ENCODE data around the gene RETREG1.
"Not testable (repeated sequence)": the region's sequence is repeated elsewhere in the genome, so short reads cannot be mapped to it uniquely, and the experiment has no call there.

DNA sequence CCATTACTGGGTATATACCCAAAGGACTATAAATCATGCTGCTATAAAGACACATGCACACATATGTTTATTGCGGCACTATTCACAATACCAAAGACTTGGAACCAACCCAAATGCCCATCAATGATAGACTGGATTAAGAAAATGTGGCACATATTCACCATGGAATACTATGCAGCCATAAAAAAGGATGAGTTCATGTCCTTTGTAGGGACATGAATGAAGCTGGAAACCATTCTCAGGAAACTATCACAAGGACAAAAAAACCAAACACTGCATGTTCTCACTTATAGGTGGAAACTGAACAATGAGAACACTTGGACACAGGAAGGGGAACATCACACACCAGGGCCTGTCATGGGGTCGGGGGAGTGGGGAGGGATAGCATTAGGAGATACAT, 5.9 kb downstream of the RETREG1 start:
- not testable (repeated sequence) for TF ChIP-seq CTCF (tag by site-specific recombination; IDR thresholded peaks at IDR 0.05); ZNF791 (tag by site-specific recombination; IDR thresholded peaks at IDR 0.05); YY1 (tag by site-specific recombination; IDR thresholded peaks at IDR 0.05); ZNF621 (tag by site-specific recombination; IDR thresholded peaks at IDR 0.05); ZNF324 (tag by site-specific recombination; IDR thresholded peaks at IDR 0.05); ZNF792 (tag by site-specific recombination; IDR thresholded peaks at IDR 0.05); SALL2 (tag by site-specific recombination; IDR thresholded peaks at IDR 0.05; ENCODE audit: borderline replicate concordance)
